ENCODE measurements around the gene PRKCZ.

- TF ChIP-seq, protein P1, sequence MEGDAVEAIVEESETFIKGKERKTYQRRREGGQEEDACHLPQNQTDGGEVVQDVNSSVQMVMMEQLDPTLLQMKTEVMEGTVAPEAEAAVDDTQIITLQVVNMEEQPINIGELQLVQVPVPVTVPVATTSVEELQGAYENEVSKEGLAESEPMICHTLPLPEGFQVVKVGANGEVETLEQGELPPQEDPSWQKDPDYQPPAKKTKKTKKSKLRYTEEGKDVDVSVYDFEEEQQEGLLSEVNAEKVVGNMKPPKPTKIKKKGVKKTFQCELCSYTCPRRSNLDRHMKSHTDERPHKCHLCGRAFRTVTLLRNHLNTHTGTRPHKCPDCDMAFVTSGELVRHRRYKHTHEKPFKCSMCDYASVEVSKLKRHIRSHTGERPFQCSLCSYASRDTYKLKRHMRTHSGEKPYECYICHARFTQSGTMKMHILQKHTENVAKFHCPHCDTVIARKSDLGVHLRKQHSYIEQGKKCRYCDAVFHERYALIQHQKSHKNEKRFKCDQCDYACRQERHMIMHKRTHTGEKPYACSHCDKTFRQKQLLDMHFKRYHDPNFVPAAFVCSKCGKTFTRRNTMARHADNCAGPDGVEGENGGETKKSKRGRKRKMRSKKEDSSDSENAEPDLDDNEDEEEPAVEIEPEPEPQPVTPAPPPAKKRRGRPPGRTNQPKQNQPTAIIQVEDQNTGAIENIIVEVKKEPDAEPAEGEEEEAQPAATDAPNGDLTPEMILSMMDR (IDR thresholded peaks at IDR 0.05; ENCODE audit: low read depth, low read length): no peak
- TF ChIP-seq EZH2phosphoT487 (IDR thresholded peaks at IDR 0.05; ENCODE audit: low read depth): no peak
These were observed 48.1 kb downstream of the PRKCZ start for GRCh38 chr1:2098301-2098698.

Measured in OCI-LY3 (cell line).